Measurements from ENCODE around the gene ERCC2. TPM values are rescaled to one million over a fixed set of nuclear protein-coding genes. Genes with fewer than 3 reads are reported as not detected.

The ERCC2 gene
- total and polyA plus RNA-seq, 2 of the 8 experiments (the other 6 are each of a cell fraction or from before 2014, with no cell fraction given): 107 to 117 TPM

DNA sequence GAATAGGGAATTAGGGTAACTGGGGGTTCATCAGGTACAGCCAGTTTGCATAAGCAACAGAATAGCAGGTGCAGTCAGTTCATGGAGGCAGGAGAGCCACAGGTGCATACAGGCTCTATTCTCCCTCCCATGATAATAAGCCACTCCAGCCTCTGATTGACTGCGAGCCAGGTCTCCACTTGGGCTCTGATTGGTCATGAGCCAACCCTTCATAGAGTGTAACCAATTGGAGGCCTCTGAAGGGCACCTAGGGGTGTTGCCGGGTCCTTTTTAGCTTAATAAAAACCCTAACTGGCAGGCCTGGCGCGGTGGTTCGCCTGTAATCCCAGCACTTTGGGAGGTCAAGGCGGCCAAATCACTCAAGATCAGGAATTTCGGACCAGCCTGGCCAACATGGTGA, 39.0 kb downstream of the ERCC2 start:
- 89% methylated on average over 7 of the region's 7 CpGs; no CpG with 5 or more reads in 1 of the 2 experiments for WGBS, 2 experiments (ENCODE audit: extremely low coverage in 1 of 2, insufficient coverage in 1 of 2, insufficient read length in 1 of 2, insufficient replicate concordance in 2 of 2, low coverage in 1 of 2, low lambda C conversion rate in 2 of 2, missing lambda C conversion rate in 1 of 2)
- H3K79me1 ChIP-seq (ENCODE audit: low read depth, low read length): no peaks in the 10 kb centered on the region
- no peak overlapping the region for H3K9ac ChIP-seq (replicated peaks in 1 of 4; ENCODE audit: extremely low read depth in 1 of 4, low read depth in 3 of 4, low read length in 3 of 4)
- H2BK120ac ChIP-seq (replicated peaks; ENCODE audit: low read depth, low read length): no peak overlapping the region
- H3K4ac ChIP-seq (replicated peaks; ENCODE audit: insufficient read length, low read depth, low read length): no peak overlapping the region
- no peak for FAIRE-seq
- H3K4me2 ChIP-seq (ENCODE audit: insufficient read depth in 1 of 2, low read depth in 2 of 2, low read length in 2 of 2): no peak overlapping the region
- H3K27me3 ChIP-seq (replicated peaks in 1 of 4; ENCODE audit: control insufficient read depth in 3 of 4, extremely low read depth in 1 of 4, insufficient read depth in 3 of 4, low read length in 3 of 4): no peaks in the 10 kb centered on the region
- no peak overlapping the region for H4K91ac ChIP-seq (replicated peaks; ENCODE audit: insufficient read length, low read length)
- no peak for TF ChIP-seq CTBP2 (IDR thresholded peaks at IDR 0.05; ENCODE audit: borderline replicate concordance, insufficient read depth, insufficient read length, low read length)
- TF ChIP-seq RNF2 (IDR thresholded peaks at IDR 0.05; ENCODE audit: borderline replicate concordance, low read depth, low read length, missing control alignments, poor library complexity, severe bottlenecking): no peak
- TF ChIP-seq, protein P1, sequence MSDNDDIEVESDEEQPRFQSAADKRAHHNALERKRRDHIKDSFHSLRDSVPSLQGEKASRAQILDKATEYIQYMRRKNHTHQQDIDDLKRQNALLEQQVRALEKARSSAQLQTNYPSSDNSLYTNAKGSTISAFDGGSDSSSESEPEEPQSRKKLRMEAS (IDR thresholded peaks at IDR 0.05): no peak
- TF ChIP-seq E2F6 (IDR thresholded peaks at IDR 0.05): no peak
- 0 out of 2 replicates have a peak, but pooled peaks have one; percentile 35 for TF ChIP-seq RFX5 (IDR thresholded peaks at IDR 0.05; ENCODE audit: borderline replicate concordance, low read depth, low read length)
- no peak overlapping the region for H3K14ac ChIP-seq (ENCODE audit: insufficient read length)
- no peak overlapping the region for H2AK5ac ChIP-seq (ENCODE audit: low read depth, low read length)
- no peak overlapping the region for H2BK5ac ChIP-seq (ENCODE audit: low read depth, low read length)
- H3K9me3 ChIP-seq (ENCODE audit: insufficient read depth in 2 of 2, low read depth in 1 of 2, low read length in 1 of 2): no peaks in the 10 kb centered on the region
- ChIA-PET CTCF (ENCODE audit: partially characterized antibody) (interaction anchor here (0.8 kb wide), 2 partner anchors 128 to 171 kb away, joined by 3 read pairs; no protein-coding TSS in a partner anchor), POLR2A (ENCODE audit: partially characterized antibody) (interaction anchor here (0.5 kb wide), 1 partner anchor 451 kb away, joined by 3 read pairs; no protein-coding TSS in a partner anchor)
- no peaks in the 10 kb centered on the region for H4K20me1 ChIP-seq (replicated peaks in 1 of 2; ENCODE audit: control insufficient read depth in 1 of 2, insufficient read depth in 2 of 2, low read length in 2 of 2)
- no peak overlapping the region for H2AFZ ChIP-seq (ENCODE audit: low read length)
- no peak overlapping the region for H3K4me3 ChIP-seq (ENCODE audit: extremely low read depth in 1 of 4, insufficient read depth in 2 of 4, low read depth in 3 of 4, low read length in 4 of 4)
- H4K8ac ChIP-seq (ENCODE audit: extremely low read depth, insufficient read depth, low read length): no peak overlapping the region
- H4K5ac ChIP-seq (ENCODE audit: insufficient read length, low read depth, low read length): no peak overlapping the region
- no peaks in the 10 kb centered on the region for H3K23me2 ChIP-seq (ENCODE audit: low read depth, low read length)
- DNase-seq (ENCODE audit: low read depth in 1 of 2, low spot score in 2 of 2): no peak
- H3K36me3 ChIP-seq (ENCODE audit: control insufficient read depth in 2 of 4, insufficient read depth in 4 of 4, low read length in 3 of 4): no peaks in the 10 kb centered on the region
- no peak overlapping the region for H3K18ac ChIP-seq (ENCODE audit: extremely low read depth, low read length)
- no peak overlapping the region for H3K56ac ChIP-seq (replicated peaks; ENCODE audit: insufficient read length, low read depth, low read length)
- H3K23ac ChIP-seq (ENCODE audit: insufficient read length): no peak overlapping the region
- H2BK20ac ChIP-seq (ENCODE audit: low read length): no peak overlapping the region
- no peaks in the 10 kb centered on the region for H3K79me2 ChIP-seq (ENCODE audit: control insufficient read depth in 1 of 2, insufficient read depth in 2 of 2, low read length in 2 of 2)
- no peaks in the 10 kb centered on the region; a peak in 1 of 7 replicates for H3K4me1 ChIP-seq (replicated peaks in 1 of 4; ENCODE audit: control insufficient read depth in 3 of 4, insufficient read depth in 4 of 4, low read length in 3 of 4)
- no peak overlapping the region for H3K27ac ChIP-seq (ENCODE audit: low read depth, low read length)
- no peak overlapping the region for H2BK12ac ChIP-seq (ENCODE audit: low read depth, low read length)
- no peak overlapping the region for H2BK15ac ChIP-seq (ENCODE audit: low read length)
